Adrenal gland (tissue), 12 donors: ENCODE results near the gene TCEANC. TPM values are rescaled to one million over a fixed set of nuclear protein-coding genes. Genes with fewer than 3 reads are reported as not detected.
A peak's percentile ranks its signal among the peaks of the same experiment; 100 is the strongest.
"Not testable (repeated sequence)": the region's sequence is repeated elsewhere in the genome, so short reads cannot be mapped to it uniquely, and the experiment has no call there.

Experiments used
- DNase-seq, 7 donors: peaks; one replicate each; pipeline ENCODE4 v3.0.0-alpha.2; 2019 to 2020
- H3K27ac ChIP-seq, 5 donors: fragments of 200-600 bp; sonication (generic) in 4 of 5; 1 replicate in 3 of 5; 2 replicates in 2 of 5; pipeline versions ENCODE4 v1.5.1 to v1.8.0; 2016 to 2020; ENCODE audit warnings: mild to moderate bottlenecking in 1 of 5
- H3K27me3 ChIP-seq: fragments of 200-600 bp; 2 replicates; pipeline ENCODE4 v1.8.0; 2021
- H3K36me3 ChIP-seq, 2 donors: fragments of 200-600 bp; replicated peaks in 1 of 2; 1 replicate in 1 of 2; 2 replicates in 1 of 2; pipeline versions ENCODE4 v1.5.1 to v1.8.0; 2018 to 2022
- H3K4me1 ChIP-seq, 2 donors: fragments of 200-600 bp; replicated peaks in 1 of 2; 1 replicate in 1 of 2; 2 replicates in 1 of 2; pipeline versions ENCODE4 v1.5.1 to v1.8.0; 2018 to 2021
- H3K4me3 ChIP-seq, 4 donors: fragments of 200-600 bp; sonication (generic) in 3 of 4; one replicate each; pipeline ENCODE4 v1.5.1; 2016 to 2018
- H3K9me3 ChIP-seq, 3 donors: fragments of 200-600 bp; sonication (generic) in 1 of 3; replicated peaks in 1 of 3; 1 replicate in 2 of 3; 2 replicates in 1 of 3; pipeline versions ENCODE4 v1.5.1 to v1.8.0; 2016 to 2021
- CTCF ChIP-seq, 6 experiments: fragments of 450-650 bp in 4 of 6; fragments of 200-600 bp in 2 of 6; sonication (generic) in 1 of 6; IDR thresholded peaks; 1 replicate in 5 of 6; 2 replicates in 1 of 6; pipeline versions ENCODE4 v1.5.1 to v1.8.0; 2016 to 2021; ENCODE audit warnings: antibody characterized with exemption in 6 of 6, mild to moderate bottlenecking in 2 of 6, moderate library complexity in 1 of 6
- POLR2A ChIP-seq, 2 donors: fragments of 450-650 bp; IDR thresholded peaks; one replicate each; pipeline ENCODE4 v1.6.1; 2017; ENCODE audit warnings: antibody characterized with exemption in 2 of 2, mild to moderate bottlenecking in 2 of 2, moderate library complexity in 1 of 2
- WGBS, 4 donors: extraction: QIAGEN DNeasy Blood & Tissue Kit in 2 of 4; methylation state at CpG; one replicate each; pipeline versions ENCODE4 v1.1.5 to v1.1.7; 2013 to 2017; 5-methylcytosine and 5-hydroxymethylcytosine counted together
- intact Hi-C, 2 donors: fragments of 100-400 bp; cut with DNase I; formaldehyde crosslinking; loops; one replicate each; pipeline versions ENCODE4 v1.14.1 to v1.15.0; 2022 to 2023
- polyA plus RNA-seq, 3 donors: library from polyadenylated mRNA; stranded (reverse); fragments of 200-250 nt in 2 of 3; fragments of 350-450 nt in 1 of 3; fragmentation: Illumina TruSeq in 1 of 3; extraction: RNeasy Lipid Tissue Mini Kit (QIAGEN cat#74804) in 1 of 3; gene quantifications; one replicate each; pipeline ENCODE4 v1.2.3, GENCODE V29; 2013 to 2014
- total RNA-seq, 9 donors: library from RNA; depleted of rRNA in 4 of 9; stranded (reverse); fragments of >200 nt in 4 of 9; fragments of 120-200 nt in 1 of 9; fragmentation: NEBNext Ultra II Directional in 1 of 9; extraction: Animal tissue kit (Norgen Biotek cat#: 25700) in 1 of 9; gene quantifications; one replicate each; pipeline versions ENCODE4 v1.1.0 to v1.2.4, GENCODE V29; 2013 to 2023
- donor health status: healthy with polysubstance abuse.
- donor health status: Bipolar disorder and iron deficiency.
- donor health status: DM: yes; HTN: yes; CAD: no.
- donor health status: DM: no; HTN: no; CAD: no.
- donor health status: DM: no; HTN: no; CAD: no.
- donor health status: DM: yes; HTN: yes; CAD: no.

Gene TCEANC
- total and polyA plus RNA-seq, 12 donors: 2.0 to 24.8 (median 4.4) TPM

- DNase-seq: peak; percentile 33 to 76 (median 68)
- Histone ChIP-seq H3K27me3 (no peaks in the 10 kb centered on the region), H3K36me3 (no peaks in the 10 kb centered on the region), H3K4me3 (no peak overlapping the region), H3K9me3 (no peaks in the 10 kb centered on the region), H3K4me1 (peaks cover 0 to 13% of the 10 kb centered on the region in 2 donors), H3K27ac (no peak overlapping the region)
- WGBS, 4 donors: 53 to 72% (median 64%) methylated on average over 3 of the region's 3 CpGs
- intact Hi-C loops: no loop called here
- TF ChIP-seq CTCF (IDR thresholded peaks at IDR 0.05) (no peak), POLR2A (IDR thresholded peaks at IDR 0.05) (no peak)
These were observed 13.9 kb downstream of the TCEANC start for GRCh38 chrX:13666836-13667235.

GRCh38 chrX:13667919-13668318, 15.0 kb downstream of the TCEANC start:
- Histone ChIP-seq H3K4me1 (peaks cover 0 to 13% of the 10 kb centered on the region in 2 donors), H3K27me3 (peaks cover 4% of the 10 kb centered on the region), H3K4me3 (no peak overlapping the region), H3K9me3 (no peaks in the 10 kb centered on the region), H3K27ac (no peak overlapping the region), H3K36me3 (no peaks in the 10 kb centered on the region)
- TF ChIP-seq POLR2A (IDR thresholded peaks at IDR 0.05) (no peak), CTCF (IDR thresholded peaks at IDR 0.05) (no peak)
- intact Hi-C loops: no loop called here
- DNase-seq: no peak

- intact Hi-C loops: no loop called here
- no peak for TF ChIP-seq CTCF (IDR thresholded peaks at IDR 0.05)
- no peak for TF ChIP-seq POLR2A (IDR thresholded peaks at IDR 0.05)
- Histone ChIP-seq H3K27me3 (peaks cover 4% of the 10 kb centered on the region), H3K4me1 (peaks cover 0 to 13% of the 10 kb centered on the region in 2 donors), H3K36me3 (no peaks in the 10 kb centered on the region), H3K9me3 (no peaks in the 10 kb centered on the region), H3K27ac (peak overlapping the region in 3 of 5 donors; percentile 39 to 69 (median 49)), H3K4me3 (no peak overlapping the region)
- peak; percentile 67 to 87 (median 82) for DNase-seq
- 11 to 36% (median 24%) methylated on average over 6 to 9 of the region's 9 CpGs for WGBS, 4 donors
These were observed 16.4 kb downstream of the TCEANC start for GRCh38 chrX:13669246-13669737.

GRCh38 chrX:13669755-13670154, 16.8 kb downstream of the TCEANC start:
- 94 to 97% (median 96%) methylated on average over 8 of the region's 8 CpGs for WGBS, 4 donors
- H3K9me3 ChIP-seq, DNase-seq, H3K4me3 ChIP-seq, H3K27me3 ChIP-seq, H3K36me3 ChIP-seq, intact Hi-C loops: not testable (repeated sequence)
- H3K4me1 ChIP-seq: peaks cover 0 to 13% of the 10 kb centered on the region in 2 donors
- H3K27ac ChIP-seq: peak overlapping the region in 3 of 5 donors; percentile 39 to 69 (median 49)

GRCh38 chrX:13670197-13670596, 17.3 kb downstream of the TCEANC start:
- H3K27ac ChIP-seq: no peak overlapping the region

More at GRCh38 chrX:13670197-13670596, 17.3 kb downstream of the TCEANC start:
- Histone ChIP-seq H3K36me3 (no peaks in the 10 kb centered on the region), H3K4me1 (peaks cover 0 to 13% of the 10 kb centered on the region in 2 donors), H3K4me3 (no peak overlapping the region), H3K9me3 (no peaks in the 10 kb centered on the region), H3K27me3 (peaks cover 4% of the 10 kb centered on the region)
- intact Hi-C loops: no loop called here
- DNase-seq: no peak
- TF ChIP-seq POLR2A (IDR thresholded peaks at IDR 0.05): no peak
- no peak for TF ChIP-seq CTCF (IDR thresholded peaks at IDR 0.05)
- 79 to 97% (median 89%) methylated on average over 5 of the region's 5 CpGs for WGBS, 4 donors
